ENCODE data around the gene CRX. TPM values are rescaled to one million over a fixed set of nuclear protein-coding genes. Genes with fewer than 3 reads are reported as not detected.

Gene CRX
- total RNA-seq, 1 experiment from 2014 or later: 0.13 TPM

GRCh38 chr19:47778954-47779351, 42.8 kb upstream of the CRX start:
- no peak overlapping the region for H2BK15ac ChIP-seq (ENCODE audit: low read depth, low read length)
- no peak overlapping the region for H4K8ac ChIP-seq (replicated peaks; ENCODE audit: insufficient read length, low read depth, low read length)
- peak overlapping the region; percentile 92 to 97 for H3K4me3 Mint-ChIP-seq
- no peak overlapping the region for H2BK5ac ChIP-seq (ENCODE audit: insufficient read length, low read length)
- no peaks in the 10 kb centered on the region for H3K9me3 ChIP-seq (ENCODE audit: control insufficient read depth, low read depth, low read length)
- no peak for DNase-seq
- no peak overlapping the region for H3K23ac ChIP-seq (ENCODE audit: insufficient read length, low read depth, low read length)
- peak overlapping the region; percentile 90 for H3K9ac ChIP-seq (ENCODE audit: extremely low read depth, insufficient read length, low read length)
- no peak overlapping the region for H3T11ph ChIP-seq (ENCODE audit: low read length)
- H3K56ac ChIP-seq (ENCODE audit: insufficient read length, low read depth, low read length): no peak overlapping the region
- H3K27ac Mint-ChIP-seq: peak overlapping the region in 2 of 3 experiments; percentile 57 to 96; a peak in 3 of 7 replicates
- H3K27ac ChIP-seq (ENCODE audit: insufficient read length, low read depth, low read length): no peak overlapping the region
- H3K79me2 ChIP-seq (ENCODE audit: insufficient read depth, low read length): peaks cover 8% of the 10 kb centered on the region; the same call in 1 of the 2 replicates
- H4K91ac ChIP-seq (ENCODE audit: insufficient read length, low read depth, low read length): no peak overlapping the region
- H3K18ac ChIP-seq (ENCODE audit: insufficient read length, low read depth, low read length): peak overlapping the region; percentile 72
- peaks cover 8% of the 10 kb centered on the region for H3K23me2 ChIP-seq (ENCODE audit: insufficient read length, low read depth, low read length, poor library complexity, severe bottlenecking)
- H3K4me1 ChIP-seq (ENCODE audit: insufficient read depth, low read length): peaks cover 6% of the 10 kb centered on the region; the same call in 1 of the 2 replicates
- H2BK12ac ChIP-seq (ENCODE audit: insufficient read length, low read depth, low read length): no peak overlapping the region
- no peak overlapping the region for H2AFZ ChIP-seq (ENCODE audit: low read length)
- no peak overlapping the region for H4K5ac ChIP-seq (ENCODE audit: insufficient read length, low read depth, low read length)
- no peaks in the 10 kb centered on the region for H3K9me3 Mint-ChIP-seq
- peak overlapping the region; percentile 100 for H3K4me2 ChIP-seq (ENCODE audit: insufficient read depth, insufficient read length, low read length)
- H3K14ac ChIP-seq (ENCODE audit: insufficient read depth, low read length): peak overlapping the region; percentile 100
- H3K27me3 Mint-ChIP-seq (ENCODE audit: low read depth): no peaks in the 10 kb centered on the region
- peaks cover 27 to 40% (median 39%) of the 10 kb centered on the region in 3 experiments; a peak in 6 of 7 replicates for H3K36me3 Mint-ChIP-seq (ENCODE audit: insufficient read depth in 1 of 3, low read depth in 3 of 3)
- H4K20me1 ChIP-seq (ENCODE audit: control insufficient read depth, insufficient read depth, insufficient read length): peaks cover 5% of the 10 kb centered on the region
- WGBS (ENCODE audit: extremely low coverage, insufficient read length, low lambda C conversion rate): no CpG with 5 or more reads among the region's 20 CpGs
- H3K79me1 ChIP-seq (ENCODE audit: insufficient read depth, low read depth, low read length, poor library complexity, severe bottlenecking): peaks cover 8% of the 10 kb centered on the region
- no peak overlapping the region for H3K4ac ChIP-seq (ENCODE audit: low read depth, low read length)
- no peaks in the 10 kb centered on the region for H3K27me3 ChIP-seq (ENCODE audit: insufficient read depth, low read length)
- TF ChIP-seq CTCF (conservative IDR thresholded peaks at IDR 0.05): no peak
- no peak overlapping the region for H2BK20ac ChIP-seq (ENCODE audit: low read depth, low read length, poor library complexity, severe bottlenecking)
- peak overlapping the region; percentile 27 for H2AK5ac ChIP-seq (ENCODE audit: insufficient read length, low read length)
- no peak overlapping the region for H2BK120ac ChIP-seq (ENCODE audit: low read depth, low read length, poor library complexity, severe bottlenecking)
- peaks cover 9 to 26% of the 10 kb centered on the region in 2 experiments for H3K4me1 Mint-ChIP-seq
